Posterior vena cava (tissue), 2 donors: ENCODE results near the gene MDK. TPM values are rescaled to one million over a fixed set of nuclear protein-coding genes. Genes with fewer than 3 reads are reported as not detected.
"Not testable (repeated sequence)": the region's sequence is repeated elsewhere in the genome, so short reads cannot be mapped to it uniquely, and the experiment has no call there.

Experiments used
- DNase-seq: peaks from one replicate; pipeline ENCODE4 v3.0.0-alpha.2; 2020; ENCODE audit warnings: low spot score
- intact Hi-C, 2 donors: fragments of 100-400 bp; cut with DNase I; formaldehyde crosslinking; loops; one replicate each; pipeline versions ENCODE4 v1.14.1 to v1.14.2; 2022 to 2023
- total RNA-seq, 2 donors: library from RNA; stranded (reverse); fragmentation: NEBNext Ultra II Directional; extraction: Animal tissue kit (Norgen Biotek cat#: 25700); gene quantifications; one replicate each; pipeline ENCODE4 v1.2.1, GENCODE V29; 2021
- donor health status: DM: yes; HTN: yes; CAD: no.
- donor health status: DM: yes; HTN: yes; CAD: no.

The MDK gene
- total RNA-seq, 2 donors from 2014 or later, result 16.6 to 28.9 TPM

DNA sequence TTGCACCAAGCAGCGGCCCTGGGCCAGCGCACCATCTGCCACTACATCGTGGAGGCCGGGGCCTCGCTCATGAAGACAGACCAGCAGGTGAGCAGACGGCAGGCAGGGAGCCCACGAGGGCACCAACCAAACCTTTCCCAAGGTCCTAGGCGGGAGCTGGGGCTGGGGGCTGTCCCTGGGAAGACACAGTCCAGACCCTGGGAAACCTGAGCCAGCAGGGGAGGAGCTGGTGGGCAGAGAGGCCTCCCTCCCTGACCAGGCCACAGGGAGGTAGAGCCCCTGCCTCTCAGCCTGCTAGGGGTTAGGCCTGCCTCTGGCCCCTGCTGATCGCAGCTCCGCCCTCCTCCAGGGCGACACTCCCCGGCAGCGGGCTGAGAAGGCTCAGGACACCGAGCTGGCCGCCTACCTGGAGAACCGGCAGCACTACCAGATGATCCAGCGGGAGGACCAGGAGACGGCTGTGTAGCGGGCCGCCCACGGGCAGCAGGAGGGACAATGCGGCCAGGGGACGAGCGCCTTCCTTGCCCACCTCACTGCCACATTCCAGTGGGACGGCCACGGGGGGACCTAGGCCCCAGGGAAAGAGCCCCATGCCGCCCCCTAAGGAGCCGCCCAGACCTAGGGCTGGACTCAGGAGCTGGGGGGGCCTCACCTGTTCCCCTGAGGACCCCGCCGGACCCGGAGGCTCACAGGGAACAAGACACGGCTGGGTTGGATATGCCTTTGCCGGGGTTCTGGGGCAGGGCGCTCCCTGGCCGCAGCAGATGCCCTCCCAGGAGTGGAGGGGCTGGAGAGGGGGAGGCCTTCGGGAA is 1.8 kb upstream of the MDK start:
- DNase-seq, intact Hi-C loops: not testable (repeated sequence)

DNA sequence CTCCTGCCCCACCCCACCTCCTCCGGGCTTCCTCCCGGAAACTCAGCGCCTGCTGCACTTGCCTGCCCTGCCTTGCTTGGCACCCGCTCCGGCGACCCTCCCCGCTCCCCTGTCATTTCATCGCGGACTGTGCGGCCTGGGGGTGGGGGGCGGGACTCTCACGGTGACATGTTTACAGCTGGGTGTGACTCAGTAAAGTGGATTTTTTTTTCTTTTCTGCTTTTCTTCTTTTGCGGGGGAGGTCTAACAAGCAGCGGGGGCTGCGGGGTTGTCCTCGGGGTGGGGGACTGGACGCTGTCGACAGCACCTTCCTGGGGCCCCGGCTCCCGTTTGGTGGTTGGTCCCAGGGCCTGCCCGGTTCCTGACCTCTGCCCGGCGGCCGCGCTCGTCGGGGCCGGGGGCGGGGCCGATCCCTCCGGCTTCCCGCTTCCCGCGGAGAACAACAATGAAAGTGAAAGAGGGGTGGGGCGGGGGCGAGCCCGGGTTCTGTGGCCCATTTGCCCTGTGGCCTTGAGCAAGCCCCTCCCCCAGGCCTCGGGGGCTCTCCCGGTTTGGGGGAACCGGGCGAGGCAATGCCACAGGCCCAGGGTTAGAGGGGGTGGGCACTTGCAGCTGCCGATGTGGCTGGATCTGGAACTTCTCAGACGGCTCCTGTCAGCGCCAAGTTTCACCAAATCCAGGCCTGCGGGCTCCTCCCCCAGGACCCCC is 975 bp upstream of the MDK start:
- peak; percentile 90 for DNase-seq
- intact Hi-C loops, result no loop called here

DNA sequence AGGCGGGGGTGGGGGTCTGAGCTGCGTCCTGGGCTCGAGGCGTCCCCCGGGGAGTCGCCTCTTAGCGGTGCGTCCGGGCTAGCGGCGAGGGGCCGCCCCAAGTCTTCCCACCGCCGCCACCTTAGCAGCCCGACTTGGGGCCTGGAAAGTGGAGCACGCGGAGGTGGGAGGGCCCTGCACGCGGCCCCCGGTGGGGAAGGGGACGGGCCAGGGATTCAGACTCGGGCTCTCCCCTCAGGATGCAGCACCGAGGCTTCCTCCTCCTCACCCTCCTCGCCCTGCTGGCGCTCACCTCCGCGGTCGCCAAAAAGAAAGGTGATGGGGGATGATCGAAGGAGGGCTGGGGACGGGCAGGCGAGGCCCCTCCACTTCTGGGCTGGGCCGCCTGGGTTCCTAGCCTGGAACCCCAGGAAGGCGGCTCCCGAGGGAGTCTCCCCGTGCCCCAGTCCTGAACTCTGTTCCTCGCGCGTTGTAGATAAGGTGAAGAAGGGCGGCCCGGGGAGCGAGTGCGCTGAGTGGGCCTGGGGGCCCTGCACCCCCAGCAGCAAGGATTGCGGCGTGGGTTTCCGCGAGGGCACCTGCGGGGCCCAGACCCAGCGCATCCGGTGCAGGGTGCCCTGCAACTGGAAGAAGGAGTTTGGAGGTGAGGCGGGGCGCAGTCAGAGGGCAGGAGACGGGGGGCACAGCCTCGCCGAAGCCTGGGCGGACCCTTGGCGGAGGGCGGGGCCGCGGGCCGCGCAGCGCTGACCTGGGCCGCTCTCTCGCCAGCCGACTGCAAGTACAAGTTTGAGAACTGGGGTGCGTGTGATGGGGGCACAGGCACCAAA is 563 bp downstream of the MDK start:
- intact Hi-C loops, result no loop called here
- DNase-seq, result peak; percentile 83

- intact Hi-C loops, result no loop called here
These were observed 1.4 kb downstream of the MDK start for GRCh38 chr11:46382646-46383403.

DNA sequence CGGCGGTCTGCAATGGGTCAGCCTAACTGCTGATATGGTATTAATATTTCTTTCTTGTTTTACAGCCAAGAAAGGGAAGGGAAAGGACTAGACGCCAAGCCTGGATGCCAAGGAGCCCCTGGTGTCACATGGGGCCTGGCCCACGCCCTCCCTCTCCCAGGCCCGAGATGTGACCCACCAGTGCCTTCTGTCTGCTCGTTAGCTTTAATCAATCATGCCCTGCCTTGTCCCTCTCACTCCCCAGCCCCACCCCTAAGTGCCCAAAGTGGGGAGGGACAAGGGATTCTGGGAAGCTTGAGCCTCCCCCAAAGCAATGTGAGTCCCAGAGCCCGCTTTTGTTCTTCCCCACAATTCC is 1.9 kb downstream of the MDK start:
- DNase-seq, result no peak
- intact Hi-C loops, result no loop called here

More at GRCh38 chr11:46382646-46383403, 1.4 kb downstream of the MDK start:
- no peak for DNase-seq

DNA sequence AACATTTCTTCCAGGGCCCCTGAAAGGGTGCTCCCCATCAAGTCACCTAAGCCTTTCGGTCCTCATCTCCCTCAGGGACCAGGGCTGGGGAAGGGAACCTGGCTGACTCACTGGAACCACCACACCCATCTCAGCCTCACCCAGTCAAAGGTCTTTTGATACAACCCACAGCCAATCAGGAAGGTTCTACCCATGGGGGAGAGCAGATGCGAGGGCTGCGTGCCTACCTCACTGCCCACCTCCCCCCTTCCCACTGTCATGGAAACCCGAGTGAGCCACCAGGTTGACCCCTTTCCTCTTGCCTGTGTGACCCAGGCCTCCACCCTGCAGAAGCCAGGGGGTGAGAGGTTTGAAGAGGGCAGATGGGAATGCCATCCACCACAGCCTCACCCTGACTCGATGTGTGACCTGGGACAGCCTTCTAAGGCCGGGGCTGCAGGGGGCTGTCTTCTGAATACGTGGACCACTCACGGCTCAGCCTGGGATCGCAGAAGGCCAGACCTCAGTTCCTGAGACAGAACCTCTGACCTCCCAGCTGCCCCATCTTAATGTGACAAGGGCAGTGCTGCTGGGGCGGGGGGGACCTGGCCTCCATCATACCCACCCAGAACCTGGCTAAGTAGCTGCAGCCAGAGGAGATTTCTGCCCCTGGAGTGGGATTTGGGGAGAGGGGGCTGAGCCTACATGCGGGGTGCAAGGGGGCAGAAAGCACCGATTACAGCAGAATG is 2.7 kb downstream of the MDK start:
- DNase-seq, result no peak
- intact Hi-C loops, result no loop called here

DNA sequence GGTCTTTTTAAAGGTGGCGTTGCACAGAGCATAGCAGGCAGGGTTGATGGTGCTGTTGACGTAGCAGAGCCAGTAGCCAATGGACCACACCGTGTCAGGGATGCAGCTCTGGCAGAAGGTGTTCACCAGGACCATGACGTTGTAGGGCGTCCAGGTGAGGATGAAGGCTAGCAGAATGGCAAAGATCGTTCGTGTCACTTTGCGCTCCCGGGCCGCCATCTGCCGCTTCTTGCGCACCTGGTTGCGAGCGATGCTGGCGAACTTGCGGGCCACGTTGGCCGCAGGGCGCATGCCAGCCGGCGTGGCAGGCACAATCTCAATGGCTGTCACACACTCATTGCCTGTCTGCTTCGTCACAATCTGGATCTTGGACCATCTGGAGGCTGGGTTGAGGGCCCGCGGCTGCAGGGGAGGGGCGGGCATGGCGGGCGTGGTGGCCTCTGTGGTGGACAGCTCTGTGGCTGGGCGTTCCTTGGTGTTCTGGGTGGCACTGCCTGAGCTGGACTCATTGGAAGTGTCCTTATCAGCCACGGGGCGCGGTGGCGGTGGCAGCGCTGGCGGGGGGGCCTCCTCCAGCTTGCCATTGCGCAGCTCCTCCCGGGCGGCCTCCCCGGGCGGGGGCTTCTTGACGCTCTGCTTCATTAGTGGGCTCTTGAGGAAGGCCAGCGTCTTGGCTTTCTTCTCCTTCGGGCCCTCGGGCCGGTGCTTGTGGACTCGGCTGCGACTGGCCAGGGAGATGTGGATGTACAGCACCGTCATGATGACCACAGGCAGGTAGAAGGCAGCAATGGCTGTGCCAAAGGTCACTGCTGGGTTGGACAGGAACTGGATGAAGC is 3.9 kb downstream of the MDK start:
- intact Hi-C loops, result no loop called here
- DNase-seq, result no peak

DNA sequence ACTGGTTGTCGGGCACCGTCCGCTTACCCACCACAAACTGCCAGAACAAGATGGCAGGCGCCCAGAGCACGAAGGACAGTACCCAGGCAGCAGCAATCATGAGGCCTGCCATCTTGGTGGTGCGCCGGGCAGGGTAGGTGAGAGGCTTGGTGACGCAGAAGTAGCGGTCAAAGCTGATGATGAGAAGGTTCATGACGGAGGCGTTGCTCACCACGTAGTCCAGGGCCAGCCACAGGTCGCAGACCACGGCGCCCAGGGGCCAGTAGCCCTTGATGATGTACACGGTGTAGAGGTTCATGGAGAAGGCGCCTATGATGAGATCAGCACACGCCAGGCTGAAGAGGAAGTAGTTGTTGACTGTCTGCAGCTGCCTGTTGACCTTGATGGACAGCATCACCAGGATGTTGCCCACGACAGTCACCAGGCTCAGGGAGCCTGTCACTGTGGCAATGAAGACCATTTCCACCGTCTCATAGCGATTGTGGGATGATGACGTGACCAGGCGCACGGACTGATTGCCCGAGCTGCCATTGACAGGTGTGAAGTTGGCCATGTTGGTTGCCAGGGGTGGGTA is 4.6 kb downstream of the MDK start:
- intact Hi-C loops, result no loop called here
- no peak for DNase-seq

DNA sequence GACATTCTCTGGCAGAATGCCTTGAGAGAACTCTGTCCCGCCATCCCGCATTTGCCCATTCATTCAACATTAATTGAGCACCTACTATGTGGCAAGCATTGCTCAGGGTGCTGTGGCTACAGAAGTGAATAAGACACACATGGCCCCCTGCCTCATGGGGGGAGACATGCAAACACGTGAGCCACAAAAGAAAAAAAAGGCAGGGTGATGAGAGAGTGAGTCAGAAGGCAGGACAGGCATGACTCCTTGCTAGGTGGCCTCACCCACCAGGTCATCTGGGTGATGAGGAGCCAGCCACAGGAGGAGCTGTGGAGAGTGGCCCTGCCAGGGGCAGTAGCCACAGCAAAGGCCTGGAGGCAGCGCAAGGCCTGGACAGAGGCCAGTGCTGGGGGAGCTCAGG is 5.2 kb downstream of the MDK start:
- DNase-seq, result no peak
- intact Hi-C loops, result no loop called here

DNA sequence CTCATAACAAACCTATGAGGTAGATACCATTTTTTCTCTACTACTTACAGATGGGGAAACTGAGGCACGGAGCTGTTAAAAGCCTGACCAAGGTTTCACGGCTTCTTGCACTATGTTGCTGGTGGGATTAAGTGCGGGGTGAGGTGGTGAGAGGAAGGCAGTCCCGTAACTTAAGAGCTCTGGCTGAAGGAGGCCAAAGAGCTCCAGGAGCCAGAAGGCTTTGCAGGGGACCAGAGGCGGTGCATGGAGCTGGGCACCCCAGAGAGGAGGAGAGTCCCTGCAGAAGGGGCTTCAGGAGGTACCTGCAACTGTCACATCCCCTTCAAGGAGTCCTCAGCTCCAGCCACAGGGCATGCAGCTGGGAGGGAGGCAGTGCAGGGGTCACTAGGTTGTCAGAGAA is 6.0 kb downstream of the MDK start:
- intact Hi-C loops, result no loop called here
- no peak for DNase-seq

GRCh38 chr11:46387919-46388618 is 6.6 kb downstream of the MDK start:
- intact Hi-C loops, result no loop called here
- no peak for DNase-seq

DNA sequence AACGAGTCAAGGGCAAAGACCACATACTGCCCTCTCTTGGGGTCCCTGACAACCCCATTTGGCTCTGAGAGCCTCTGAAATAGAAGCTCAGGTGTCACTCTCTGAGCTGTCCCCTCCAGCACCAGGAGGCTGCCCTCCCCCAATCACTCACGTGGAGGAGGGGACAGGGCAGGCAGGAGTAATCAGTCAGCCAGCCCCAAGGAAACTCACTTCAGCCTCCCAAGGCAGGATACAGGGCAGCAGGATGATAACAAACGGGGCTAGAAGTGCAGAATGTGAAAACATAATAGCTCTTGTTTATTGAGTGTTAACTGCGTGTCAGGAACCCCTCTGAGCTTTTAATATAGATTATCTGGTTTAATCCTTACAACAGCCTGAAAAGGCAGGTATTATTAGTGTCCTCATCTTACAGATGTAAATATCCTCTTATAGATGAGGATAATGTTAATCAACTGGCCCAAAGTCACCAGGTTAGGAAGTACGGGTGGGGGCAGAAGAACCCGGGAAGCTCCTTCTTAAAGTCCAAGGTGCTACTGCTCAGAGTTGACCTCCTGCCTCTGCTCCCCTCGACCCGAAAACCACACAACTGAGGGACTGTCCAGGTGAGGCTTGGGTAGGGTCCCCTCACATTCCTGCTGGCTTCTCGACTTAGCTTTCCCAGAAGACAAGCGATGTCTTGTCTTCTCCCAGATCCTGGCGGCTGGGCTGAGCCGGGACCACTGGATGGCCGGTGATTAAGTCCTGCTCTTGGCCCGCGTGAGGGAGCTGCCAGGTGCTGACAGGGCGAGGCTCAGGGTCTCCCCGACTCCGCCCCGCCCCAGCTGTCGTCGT is 7.4 kb downstream of the MDK start:
- DNase-seq, result no peak
- intact Hi-C loops, result no loop called here

DNA sequence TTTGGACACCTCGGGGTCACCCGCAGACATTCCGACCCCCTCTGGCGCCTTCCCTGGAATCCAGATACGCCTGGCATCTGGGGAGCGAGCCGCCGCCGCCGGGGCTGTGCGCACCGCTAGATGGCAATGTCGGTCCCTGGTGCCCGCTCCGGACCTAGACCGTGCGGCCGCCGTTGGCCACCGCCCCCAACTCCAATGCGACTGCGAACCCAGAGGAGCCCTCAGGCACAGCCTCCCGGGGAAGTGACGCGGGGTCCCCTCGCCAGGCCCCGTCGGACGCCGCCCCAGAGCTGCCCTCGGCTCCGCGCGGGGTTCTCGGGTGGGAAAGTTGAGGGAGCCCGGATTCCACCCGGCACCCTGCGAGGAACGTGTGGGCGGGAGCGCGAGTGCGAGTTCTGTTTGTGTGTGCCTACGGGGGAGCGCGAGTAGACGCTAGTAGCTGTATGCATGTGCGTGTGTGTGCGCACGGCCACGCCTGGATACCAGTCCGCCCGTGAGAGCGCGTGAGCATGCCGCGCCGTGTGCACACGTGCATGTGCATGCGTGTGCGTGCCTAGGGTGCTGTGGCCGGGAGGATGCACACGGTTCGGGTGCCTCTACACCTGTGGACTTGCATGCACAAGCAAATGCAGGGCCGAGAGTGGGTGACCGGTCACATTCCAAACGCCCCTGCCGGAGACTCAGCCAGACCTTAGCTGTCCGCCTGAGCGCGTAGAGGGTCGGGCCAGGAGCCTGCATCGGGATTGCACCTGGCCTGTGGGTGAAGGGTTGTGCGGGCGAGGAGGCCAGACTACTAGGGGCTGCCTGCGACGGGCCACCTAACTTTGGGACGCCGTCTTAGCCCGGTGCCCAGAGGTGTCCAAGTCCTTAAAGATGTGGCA is 8.2 kb downstream of the MDK start:
- peak; percentile 91 for DNase-seq
- intact Hi-C loops, result loop anchor here in 1 of 2 donors (10.0 kb wide), 1 partner anchor 135 kb away; no protein-coding TSS in a partner anchor

DNA sequence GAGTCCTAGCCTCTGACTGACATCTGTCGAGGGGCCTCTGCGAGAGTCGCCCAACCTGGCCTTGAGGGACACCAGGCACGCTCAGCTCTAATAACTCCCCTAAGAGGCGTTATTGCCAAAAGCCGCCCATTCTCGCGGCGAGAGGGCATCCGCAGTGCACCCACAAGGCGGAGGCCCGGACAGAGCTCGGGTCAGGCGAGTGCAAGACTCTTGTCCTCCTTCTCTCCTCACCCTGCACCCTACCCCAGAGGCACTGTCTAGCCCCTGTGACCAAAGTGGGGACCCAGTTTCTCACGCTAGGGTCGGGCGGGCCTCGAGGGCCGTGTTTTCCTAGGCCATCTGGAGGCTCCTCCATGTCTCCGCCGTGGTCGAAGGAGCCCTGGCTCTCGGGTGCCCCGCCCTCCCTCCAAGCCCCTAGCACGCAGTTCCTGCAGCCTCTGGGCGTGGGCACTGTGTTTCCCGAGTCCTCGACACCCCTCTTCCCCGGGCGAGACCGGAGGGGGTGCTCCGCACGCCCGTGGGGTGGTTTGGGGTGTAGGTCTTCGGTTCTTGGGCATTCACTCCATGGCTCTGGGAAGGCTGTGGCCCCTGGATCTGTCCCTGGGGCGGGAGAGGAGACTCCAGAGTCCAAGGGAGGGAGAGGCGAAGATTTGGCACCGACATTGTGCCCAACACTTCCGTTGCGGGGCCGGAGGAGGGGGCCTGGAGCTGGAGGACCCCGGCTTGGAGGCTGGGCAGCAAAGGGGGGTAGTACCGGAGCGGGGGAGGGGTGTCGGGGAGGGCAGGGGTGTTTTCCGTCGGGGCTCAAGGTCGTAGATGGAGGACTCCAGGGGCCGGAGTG is 9.1 kb downstream of the MDK start:
- DNase-seq, result no peak
- intact Hi-C loops, result loop anchor here in 1 of 2 donors (10.0 kb wide), 1 partner anchor 134 kb away; no protein-coding TSS in a partner anchor
